K562 (cell line): Measurements from ENCODE around the gene BMPR2. TPM values are rescaled to one million over a fixed set of nuclear protein-coding genes. Genes with fewer than 3 reads are reported as not detected.

Source experiments
- ATAC-seq: fragments of 200-7000 bp; cut with Tn5 transposase; 3 replicates; pipeline ENCODE4 v1.9.1; 2020; ENCODE audit warnings: moderate library complexity
- BruUV-seq: library from RNA; stranded (reverse); fragments of 400-500 nt; replicated peaks from 2 replicates; lab custom pipeline; 2021; lab: Mats Ljungman, UMichigan
- CTCF ChIA-PET: fragments of 300-600 bp; formaldehyde crosslinking; extraction: SDS; loops from one replicate; lab custom pipeline; 2021; ENCODE audit warnings: low intra/inter-chr PET ratio; lab: Yijun Ruan, JAX
- POLR2A ChIA-PET: fragments of 300-600, 350-650 bp; sonication (Branson Sonifier 250); formaldehyde crosslinking; extraction: SDS; loops from one replicate; lab custom pipeline; 2021; ENCODE audit warnings: antibody characterized with exemption, inconsistent platforms; lab: Yijun Ruan, JAX
- DNase-seq, 4 experiments: peaks; one replicate each; pipeline versions ENCODE4 v3.0.0 to v3.0.0-alpha.2; 2011 to 2018; ENCODE audit warnings: low spot score in 3 of 4, mixed read lengths in 3 of 4; ENCODE audit errors: extremely low read depth in 1 of 4
- FAIRE-seq: peaks from 2 replicates; lab custom pipeline; 2011; peaks lifted over from hg19 to GRCh38; lab: Jason Lieb, UNC
- H2AFZ ChIP-seq: 2 replicates; pipeline ENCODE4 v1.6.0; 2011; ENCODE audit warnings: low read depth, low read length, control low read depth, inconsistent platforms
- H3K27ac ChIP-seq: fragments of 200-600 bp; 3 replicates; pipeline ENCODE4 v1.8.0; 2011; ENCODE audit warnings: low read depth, mild to moderate bottlenecking, control low read depth, inconsistent platforms, low read length, moderate library complexity, mixed read lengths; ENCODE audit errors: extremely low read depth
- H3K27me3 ChIP-seq, 2 experiments: fragments of 300-600 bp in 1 of 2; 2 replicates in 1 of 2; 3 replicates in 1 of 2; pipeline versions ENCODE4 v1.6.0 to v1.8.0; 2011; ENCODE audit warnings: inconsistent platforms in 2 of 2, low read length in 2 of 2, mild to moderate bottlenecking in 1 of 2, mixed read lengths in 1 of 2, moderate library complexity in 1 of 2; ENCODE audit not compliant: control insufficient read depth in 2 of 2, insufficient read depth in 2 of 2
- H3K36me3 ChIP-seq: fragments of 300-600 bp; 3 replicates; pipeline ENCODE4 v1.8.0; 2011; ENCODE audit warnings: mild to moderate bottlenecking, low read length, inconsistent platforms; ENCODE audit not compliant: control insufficient read depth, insufficient read depth
- H3K4me1 ChIP-seq, 2 experiments: fragments of 200-600 bp in 1 of 2; replicated peaks in 1 of 2; 2 replicates in 1 of 2; 3 replicates in 1 of 2; pipeline versions ENCODE4 v1.5.1 to v1.8.0; 2011; ENCODE audit warnings: inconsistent platforms in 2 of 2, low read length in 2 of 2, mild to moderate bottlenecking in 1 of 2, mixed read lengths in 1 of 2, moderate library complexity in 1 of 2; ENCODE audit not compliant: control insufficient read depth in 2 of 2, insufficient read depth in 2 of 2
- H3K4me2 ChIP-seq: 2 replicates; pipeline ENCODE4 v1.6.1; 2011; ENCODE audit warnings: low read length, control low read depth, inconsistent platforms, mixed read lengths; ENCODE audit not compliant: insufficient read depth
- H3K4me3 ChIP-seq: fragments of 200-600 bp; sonication (generic), shearing (Covaris generic); 2 replicates; pipeline ENCODE4 v1.5.1; 2016; ENCODE audit warnings: control low read depth, inconsistent platforms
- H3K79me2 ChIP-seq: fragments of 200-600 bp; 3 replicates; pipeline ENCODE4 v1.8.0; 2011; ENCODE audit warnings: low read length, inconsistent platforms; ENCODE audit not compliant: control insufficient read depth, insufficient read depth
- H3K9ac ChIP-seq, 2 experiments: 2 replicates each; pipeline versions ENCODE4 v1.6.0 to v1.6.1; 2011; ENCODE audit warnings: low read depth in 2 of 2, low read length in 2 of 2, control low read depth in 1 of 2, inconsistent platforms in 1 of 2, mild to moderate bottlenecking in 1 of 2, mixed read lengths in 1 of 2; ENCODE audit not compliant: insufficient read depth in 1 of 2
- H3K9me1 ChIP-seq: one replicate; pipeline ENCODE4 v1.6.0; 2011; ENCODE audit warnings: inconsistent platforms, mild to moderate bottlenecking, low read length, moderate library complexity; ENCODE audit not compliant: control insufficient read depth, insufficient read depth
- H3K9me3 ChIP-seq: replicated peaks from 2 replicates; pipeline ENCODE4 v1.5.1; 2011; ENCODE audit warnings: low read depth, low read length, inconsistent platforms; ENCODE audit not compliant: control insufficient read depth, insufficient read depth
- H4K20me1 ChIP-seq: replicated peaks from 2 replicates; pipeline ENCODE4 v1.6.1; 2011; ENCODE audit warnings: low read length, inconsistent platforms, mixed read lengths; ENCODE audit not compliant: control insufficient read depth, insufficient read depth
- ATF3 ChIP-seq, 2 experiments: fragments of 450-650 bp in 1 of 2; sonication (generic) in 1 of 2; formaldehyde crosslinking in 1 of 2; IDR thresholded peaks in 1 of 2; conservative IDR thresholded peaks in 1 of 2; 2 replicates each; pipeline versions ENCODE4 v1.6.1 to v1.8.1; 2016 to 2023; ENCODE audit warnings: mild to moderate bottlenecking in 2 of 2, moderate library complexity in 2 of 2, inconsistent platforms in 1 of 2, missing genetic modification reagents in 1 of 2
- CAMTA2 ChIP-seq: fragments of 250-450 bp; sonication (Bioruptor Pico); conservative IDR thresholded peaks from 2 replicates; pipeline ENCODE4 v1.5.1; 2022
- CBX5 ChIP-seq: IDR thresholded peaks from 2 replicates; pipeline ENCODE4 v1.6.1; 2014; ENCODE audit warnings: low read depth, borderline replicate concordance
- CBX8 ChIP-seq: fragments of 200-600 bp; sonication (generic); IDR thresholded peaks from 2 replicates; pipeline ENCODE4 v1.6.1; 2012; ENCODE audit warnings: borderline replicate concordance, mixed run types, low read depth, mild to moderate bottlenecking, moderate library complexity, mixed read lengths, low read length, control low read depth, inconsistent platforms; ENCODE audit not compliant: poor library complexity, severe bottlenecking; ENCODE audit errors: extremely low read depth
- CEBPG ChIP-seq, 3 experiments: fragments of 200-800 bp in 1 of 3; sonication (Bioruptor generic) in 1 of 3; sonication (generic) in 1 of 3; formaldehyde crosslinking in 1 of 3; IDR thresholded peaks in 2 of 3; conservative IDR thresholded peaks in 1 of 3; 2 replicates each; pipeline versions ENCODE4 v1.6.1 to v1.8.0; 2016 to 2022; ENCODE audit warnings: missing compliant biosample characterization in 2 of 3, missing genetic modification characterization in 2 of 3, mild to moderate bottlenecking in 1 of 3, missing genetic modification reagents in 1 of 3
- CREBBP ChIP-seq: IDR thresholded peaks from one replicate; pipeline ENCODE4 v1.6.1; 2012; ENCODE audit warnings: low read depth, mild to moderate bottlenecking, control low read depth, inconsistent platforms, low read length
- EZH2 ChIP-seq: IDR thresholded peaks from 2 replicates; pipeline ENCODE4 v1.6.1; 2012; ENCODE audit warnings: low read depth, mild to moderate bottlenecking, inconsistent platforms, low read length, borderline replicate concordance
- GATAD2A ChIP-seq: fragments of 450-650 bp; IDR thresholded peaks from 2 replicates; pipeline ENCODE4 v1.6.1; 2017
- JUND ChIP-seq, 2 experiments: IDR thresholded peaks; 2 replicates in 1 of 2; 3 replicates in 1 of 2; pipeline ENCODE4 v1.6.1; 2011; ENCODE audit warnings: borderline replicate concordance in 2 of 2, low read depth in 2 of 2, low read length in 2 of 2, improper control_type of control experiment in 1 of 2, missing biosample characterization in 1 of 2, missing genetic modification characterization in 1 of 2, missing genetic modification reagents in 1 of 2
- KLF1 ChIP-seq: fragments of 450-650 bp; IDR thresholded peaks from 2 replicates; pipeline ENCODE4 v1.6.1; 2016; ENCODE audit warnings: missing genetic modification characterization, missing compliant biosample characterization
- POU5F1 ChIP-seq: fragments of 150-350 bp; IDR thresholded peaks from 2 replicates; pipeline ENCODE4 v1.6.1; 2014; ENCODE audit warnings: borderline replicate concordance, low read length, low read depth, mild to moderate bottlenecking; ENCODE audit not compliant: partially characterized antibody
- SAP30 ChIP-seq: fragments of 200-600 bp; sonication (generic); IDR thresholded peaks from 2 replicates; pipeline ENCODE4 v1.6.1; 2012; ENCODE audit warnings: borderline replicate concordance, low read depth, mild to moderate bottlenecking, moderate library complexity, low read length, control low read depth, inconsistent platforms; ENCODE audit not compliant: insufficient read depth, poor library complexity, severe bottlenecking
- TBP ChIP-seq: optimal IDR thresholded peaks from 2 replicates; pipeline ENCODE3; 2011; ENCODE audit warnings: low read depth, low read length, improper control_type of control experiment
- ZC3H11A ChIP-seq: IDR thresholded peaks from 2 replicates; pipeline ENCODE4 v1.6.1; 2012; ENCODE audit warnings: low read depth, low read length, improper control_type of control experiment
- ZNF274 ChIP-seq: IDR thresholded peaks from 2 replicates; pipeline ENCODE4 v1.6.1; 2011; ENCODE audit warnings: low read depth, mild to moderate bottlenecking, low read length, moderate library complexity, borderline replicate concordance
- WGBS: fragments of 100-300 bp; shearing (Covaris generic); methylation state at CpG from one replicate; pipeline ENCODE4 v1.1.6; 2016; ENCODE audit warnings: low coverage, mixed read lengths; ENCODE audit not compliant: insufficient coverage; ENCODE audit errors: missing lambda C conversion rate; 5-methylcytosine and 5-hydroxymethylcytosine counted together
- in situ Hi-C: fragments of 300-500 bp; cut with MboI; formaldehyde crosslinking; loops from 4 replicates; pipeline ENCODE4 v1.15.0; 2018; ENCODE audit warnings: inconsistent platforms, mixed read lengths
- intact Hi-C: fragments of 100-400 bp; cut with micrococcal nuclease; formaldehyde crosslinking; loops from 2 replicates; pipeline ENCODE4 v1.14.2; 2022
- polyA plus RNA-seq, 8 experiments: library from polyadenylated mRNA; depleted of rRNA in 4 of 8; stranded (reverse) in 5 of 8; unstranded in 3 of 8; fragments of >200 nt; fragmentation: Nextera tagmentation in 2 of 8; fragmentation: Illumina TruSeq in 1 of 8; extraction: Ambion mirVana in 2 of 8; extraction: Trizol in 1 of 8; gene quantifications; 2 replicates each; pipeline versions ENCODE4 v1.2.1 to v1.2.3, GENCODE V29; 2011 to 2014; ENCODE audit warnings: inconsistent platforms in 1 of 8, missing spikeins in 1 of 8
- total RNA-seq, 7 experiments: library from RNA; depleted of rRNA in 6 of 7; stranded (reverse); fragments of >200 nt in 6 of 7; fragmentation: Illumina TruSeq in 2 of 7; extraction: Trizol in 2 of 7; gene quantifications; 2 replicates each; pipeline versions ENCODE4 v1.2.1 to v1.2.3, GENCODE V29; 2011 to 2021; ENCODE audit warnings: low replicate concordance in 1 of 7

The BMPR2 gene
- total and polyA plus RNA-seq, 9 of the 15 experiments (the other 6 are each of a cell fraction or from before 2014, with no cell fraction given): 0.73 to 5.0 (median 3.3) TPM

GRCh38 chr2:202479610-202480009 is 103.5 kb downstream of the BMPR2 start:
- WGBS: 80% methylated on average over 1 of the region's 1 CpG
- intact Hi-C loops: no loop called here

GRCh38 chr2:202486351-202486750 is 110.2 kb downstream of the BMPR2 start:
- H3K36me3 ChIP-seq: no peaks in the 10 kb centered on the region
- in situ Hi-C loops: no loop called here
- no peak for TF ChIP-seq EZH2
- TF ChIP-seq ZNF274: no peak
- no peak for TF ChIP-seq POU5F1
- no peak for TF ChIP-seq SAP30
- TF ChIP-seq CREBBP: no peak
- no peak for TF ChIP-seq TBP
- TF ChIP-seq JUND (IDR thresholded peaks at IDR 0.05; ENCODE audit: borderline replicate concordance, low read depth, low read length): no peak
- no peak for TF ChIP-seq JUND (tag; IDR thresholded peaks at IDR 0.05; ENCODE audit: borderline replicate concordance, low read depth, low read length)
- no peak for TF ChIP-seq CBX5
- TF ChIP-seq CBX8: no peak
- TF ChIP-seq CAMTA2 (CRISPR knock-in tag): no peak
- no peak for TF ChIP-seq GATAD2A
- TF ChIP-seq KLF1 (tag): no peak

More at GRCh38 chr2:202479610-202480009, 103.5 kb downstream of the BMPR2 start:
- no peaks in the 10 kb centered on the region for H3K27me3 ChIP-seq
- no peak overlapping the region for H2AFZ ChIP-seq
- H3K4me2 ChIP-seq: no peak overlapping the region
- H4K20me1 ChIP-seq: no peaks in the 10 kb centered on the region
- no peaks in the 10 kb centered on the region for H3K9me1 ChIP-seq
- H3K9ac ChIP-seq: no peak overlapping the region
- FAIRE-seq (no peak), DNase-seq (no peak)
- no TSS peak for BruUV-seq
- in situ Hi-C loops: no loop called here
- no peak for TF ChIP-seq ZC3H11A
- peak; percentile 49; the same call in 1 of the 2 replicates for TF ChIP-seq ATF3 (IDR thresholded peaks at IDR 0.05)
- no peak for TF ChIP-seq ATF3 (CRISPR knock-in tag; conservative IDR thresholded peaks at IDR 0.05)
- no peak for TF ChIP-seq CEBPG (CRISPR knock-in tag; IDR thresholded peaks at IDR 0.05)
- TF ChIP-seq CEBPG (tag; conservative IDR thresholded peaks at IDR 0.05 in 1 of 2, IDR thresholded peaks at IDR 0.05 in 1 of 2): 0 out of 4 replicates have a peak, but pooled peaks of 1 of the 2 experiments have one; percentile 37
- TF ChIP-seq, all 486 proteins: peak for 2
- no peak for ATAC-seq
- Histone ChIP-seq H3K79me2 (no peaks in the 10 kb centered on the region), H3K36me3 (no peaks in the 10 kb centered on the region), H3K9me3 (no peaks in the 10 kb centered on the region), H3K4me3 (no peak overlapping the region), H3K27ac (no peak overlapping the region), H3K4me1 (no peaks in the 10 kb centered on the region; a peak in 1 of 5 replicates)
- POLR2A ChIA-PET: no interaction called here
- CTCF ChIA-PET: no interaction called here

More at GRCh38 chr2:202486351-202486750, 110.2 kb downstream of the BMPR2 start:
- Histone ChIP-seq H3K79me2 (no peaks in the 10 kb centered on the region), H4K20me1 (no peaks in the 10 kb centered on the region), H3K4me1 (no peaks in the 10 kb centered on the region; a peak in 2 of 5 replicates), H2AFZ (no peak overlapping the region), H3K9me3 (no peaks in the 10 kb centered on the region), H3K27me3 (no peaks in the 10 kb centered on the region), H3K27ac (no peak overlapping the region), H3K4me2 (no peak overlapping the region), H3K4me3 (no peak overlapping the region), H3K9ac (no peak overlapping the region), H3K9me1 (no peaks in the 10 kb centered on the region)
- DNase-seq (no peak), ATAC-seq (no peak), FAIRE-seq (no peak)
- POLR2A ChIA-PET: no interaction called here
- no TSS peak for BruUV-seq
- 83% methylated on average over 6 of the region's 8 CpGs for WGBS
- CTCF ChIA-PET: no interaction called here
- intact Hi-C loops: no loop called here
